B cell (primary cell): ENCODE results near the gene SFMBT1. TPM values are rescaled to one million over a fixed set of nuclear protein-coding genes. Genes with fewer than 3 reads are reported as not detected.

Experiments
- ATAC-seq: fragments of 200-7000 bp; cut with Tn5 transposase; one replicate; pipeline ENCODE4 v1.10.0; 2021; ENCODE audit warnings: low read depth, mild to moderate bottlenecking, moderate number of reproducible peaks, moderate library complexity
- CTCF ChIA-PET: fragments of 350-600 bp; sonication (Branson Sonifier 250); formaldehyde crosslinking; loops from one replicate; lab custom pipeline; 2021; ENCODE audit warnings: antibody characterized with exemption, inconsistent platforms; lab: Charles Lee
- POLR2A ChIA-PET: fragments of 350-600 bp; sonication (Branson Sonifier 250); formaldehyde crosslinking; loops from one replicate; lab custom pipeline; 2021; ENCODE audit warnings: antibody characterized with exemption; lab: Charles Lee
- DNase-seq: peaks from one replicate; pipeline ENCODE4 v3.0.0; 2013
- H2AFZ ChIP-seq: 2 replicates; pipeline ENCODE4 v1.6.1; 2012; ENCODE audit warnings: mild to moderate bottlenecking, low read depth, low read length; ENCODE audit not compliant: insufficient read depth, poor library complexity, severe bottlenecking
- H3K27ac ChIP-seq, 2 donors: 1 replicate in 1 of 2; 2 replicates in 1 of 2; pipeline ENCODE4 v1.5.1; 2012 to 2013; ENCODE audit warnings: low read length in 2 of 2, mild to moderate bottlenecking in 2 of 2, moderate library complexity in 1 of 2
- H3K27me3 ChIP-seq, 4 experiments: fragments of 200-600 bp in 1 of 4; sonication (generic) in 1 of 4; replicated peaks in 1 of 4; 1 replicate in 2 of 4; 2 replicates in 2 of 4; pipeline versions ENCODE4 v1.6.1 to v1.7.0; 2013 to 2016; ENCODE audit warnings: low read length in 3 of 4, mild to moderate bottlenecking in 2 of 4, mixed read lengths in 1 of 4, moderate library complexity in 1 of 4; ENCODE audit not compliant: insufficient read depth in 4 of 4, control insufficient read depth in 3 of 4; ENCODE audit errors: control extremely low read depth in 1 of 4
- H3K36me3 ChIP-seq, 2 experiments: replicated peaks in 1 of 2; 1 replicate in 1 of 2; 2 replicates in 1 of 2; pipeline versions ENCODE4 v1.6.1 to v1.7.1; 2013; ENCODE audit warnings: low read length in 1 of 2; ENCODE audit not compliant: insufficient read depth in 2 of 2, control insufficient read depth in 1 of 2; ENCODE audit errors: control extremely low read depth in 1 of 2, extremely low read depth in 1 of 2
- H3K4me1 ChIP-seq, 2 donors: fragments of 200-600 bp in 1 of 2; sonication (generic) in 1 of 2; 1 replicate in 1 of 2; 2 replicates in 1 of 2; pipeline versions ENCODE4 v1.5.1 to v1.6.1; 2013 to 2017; ENCODE audit warnings: low read length in 2 of 2; ENCODE audit not compliant: control insufficient read depth in 2 of 2, insufficient read depth in 2 of 2
- H3K4me2 ChIP-seq: replicated peaks from 2 replicates; pipeline ENCODE3; 2012; ENCODE audit warnings: mild to moderate bottlenecking, low read depth, low read length; ENCODE audit not compliant: poor library complexity, severe bottlenecking
- H3K4me3 ChIP-seq, 5 experiments: fragments of 200-600 bp in 1 of 5; sonication (generic) in 1 of 5; 1 replicate in 3 of 5; 2 replicates in 2 of 5; pipeline versions ENCODE4 v1.5.1 to v1.7.0; 2011 to 2016; ENCODE audit warnings: low read length in 4 of 5, mild to moderate bottlenecking in 4 of 5, low read depth in 2 of 5, control low read depth in 1 of 5, moderate library complexity in 1 of 5; ENCODE audit not compliant: insufficient read depth in 1 of 5; ENCODE audit errors: control extremely low read depth in 1 of 5, extremely low read depth in 1 of 5
- H3K79me2 ChIP-seq: fragments of 200-600 bp; sonication (generic); one replicate; pipeline ENCODE4 v1.6.0; 2016; ENCODE audit warnings: low read length; ENCODE audit not compliant: control insufficient read depth, insufficient read depth
- H3K9ac ChIP-seq: fragments of 200-600 bp; sonication (generic); 2 replicates; pipeline ENCODE4 v1.6.1; 2017; ENCODE audit warnings: mild to moderate bottlenecking, low read length, moderate library complexity
- H3K9me3 ChIP-seq, 3 donors: one replicate each; pipeline versions ENCODE4 v1.6.1 to v1.7.1; 2013; ENCODE audit warnings: low read length in 2 of 3; ENCODE audit not compliant: control insufficient read depth in 2 of 3, insufficient read depth in 1 of 3; ENCODE audit errors: control extremely low read depth in 1 of 3
- H4K20me1 ChIP-seq: 2 replicates; pipeline ENCODE4 v1.6.0; 2012; ENCODE audit warnings: mild to moderate bottlenecking, low read length; ENCODE audit not compliant: insufficient read depth, control insufficient read depth, poor library complexity, severe bottlenecking
- H3K27ac Mint-ChIP-seq: one replicate; pipeline ENCODE4 v1.8.0; 2021; ENCODE audit warnings: mixed read lengths
- H3K27me3 Mint-ChIP-seq: one replicate; pipeline ENCODE4 v1.8.0; 2021; ENCODE audit warnings: mixed read lengths
- H3K4me1 Mint-ChIP-seq: one replicate; pipeline ENCODE4 v1.8.0; 2021; ENCODE audit warnings: mixed read lengths
- H3K4me3 Mint-ChIP-seq: one replicate; pipeline ENCODE4 v1.8.0; 2021; ENCODE audit warnings: mixed read lengths
- H3K9me3 Mint-ChIP-seq: one replicate; pipeline ENCODE4 v1.8.0; 2022; ENCODE audit warnings: mixed read lengths; ENCODE audit not compliant: insufficient read depth
- EZH2 ChIP-seq: IDR thresholded peaks from 2 replicates; pipeline ENCODE4 v1.6.1; 2012; ENCODE audit warnings: borderline replicate concordance, low read depth, mild to moderate bottlenecking, moderate library complexity, low read length; ENCODE audit not compliant: insufficient read depth, poor library complexity, severe bottlenecking
- WGBS: methylation state at CpG from one replicate; pipeline ENCODE4 v1.1.5; 2013; ENCODE audit warnings: missing lambda C conversion rate; ENCODE audit not compliant: insufficient coverage; 5-methylcytosine and 5-hydroxymethylcytosine counted together
- intact Hi-C: fragments of 100-400 bp; cut with micrococcal nuclease; formaldehyde crosslinking; loops from one replicate; pipeline ENCODE4 v1.10.0; 2022
- polyA plus RNA-seq: library from polyadenylated mRNA; depleted of rRNA; stranded (reverse); fragments of >200 nt; gene quantifications from 2 replicates; pipeline ENCODE4 v1.2.3, GENCODE V29; 2012
- total RNA-seq, 2 donors: library from RNA; stranded (reverse); fragments of 120-200 nt in 1 of 2; gene quantifications; 1 replicate in 1 of 2; 2 replicates in 1 of 2; pipeline versions ENCODE4 v1.2.3 to v1.2.4, GENCODE V29; 2013 to 2022
- TF ChIP-seq, protein P1 (sequence below): fragments of 200-600 bp; IDR thresholded peaks from one replicate; pipeline ENCODE4 v1.8.0; 2022; ENCODE audit warnings: antibody characterized with exemption, mild to moderate bottlenecking

SFMBT1 gene
- total and polyA plus RNA-seq, 2 donors (not counting 1 experiment from before 2014, with no cell fraction given), result 9.9 to 55.8 TPM

DNA sequence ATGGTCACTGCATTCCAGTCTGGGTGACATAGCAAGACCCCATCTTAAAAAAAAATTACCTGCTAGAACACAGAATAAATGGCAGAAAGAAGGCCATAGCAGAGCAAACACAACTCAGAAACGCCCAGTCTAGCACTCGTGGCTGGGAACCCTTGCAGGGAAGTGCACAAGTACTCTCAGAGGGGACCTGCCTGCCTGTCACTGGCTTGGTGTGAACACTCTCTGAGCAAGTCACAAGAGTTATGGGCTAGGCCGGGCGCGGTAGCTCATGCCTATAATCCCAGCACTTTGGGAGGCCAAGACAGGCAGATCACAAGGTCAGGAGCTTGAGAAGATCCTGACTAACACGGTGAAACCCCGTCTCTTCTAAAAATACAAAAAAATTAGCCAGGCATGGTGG is 17.2 kb downstream of the SFMBT1 start:
- Histone ChIP-seq H3K36me3 (no peaks in the 10 kb centered on the region), H3K4me2 (no peak overlapping the region), H3K27ac (no peak overlapping the region), H2AFZ (no peak overlapping the region), H3K9ac (no peak overlapping the region), H3K9me3 (no peaks in the 10 kb centered on the region), H4K20me1 (peaks cover 16% of the 10 kb centered on the region), H3K4me3 (no peak overlapping the region), H3K79me2 (peaks cover 91% of the 10 kb centered on the region), H3K27me3 (no peaks in the 10 kb centered on the region), H3K4me1 (peaks cover 13% of the 10 kb centered on the region in 2 donors)
- H3K27me3 Mint-ChIP-seq, result no peaks in the 10 kb centered on the region
- H3K27ac Mint-ChIP-seq, result no peak overlapping the region
- H3K4me1 Mint-ChIP-seq, result peaks cover 53% of the 10 kb centered on the region
- POLR2A ChIA-PET, result no interaction called here
- TF ChIP-seq, protein P1, sequence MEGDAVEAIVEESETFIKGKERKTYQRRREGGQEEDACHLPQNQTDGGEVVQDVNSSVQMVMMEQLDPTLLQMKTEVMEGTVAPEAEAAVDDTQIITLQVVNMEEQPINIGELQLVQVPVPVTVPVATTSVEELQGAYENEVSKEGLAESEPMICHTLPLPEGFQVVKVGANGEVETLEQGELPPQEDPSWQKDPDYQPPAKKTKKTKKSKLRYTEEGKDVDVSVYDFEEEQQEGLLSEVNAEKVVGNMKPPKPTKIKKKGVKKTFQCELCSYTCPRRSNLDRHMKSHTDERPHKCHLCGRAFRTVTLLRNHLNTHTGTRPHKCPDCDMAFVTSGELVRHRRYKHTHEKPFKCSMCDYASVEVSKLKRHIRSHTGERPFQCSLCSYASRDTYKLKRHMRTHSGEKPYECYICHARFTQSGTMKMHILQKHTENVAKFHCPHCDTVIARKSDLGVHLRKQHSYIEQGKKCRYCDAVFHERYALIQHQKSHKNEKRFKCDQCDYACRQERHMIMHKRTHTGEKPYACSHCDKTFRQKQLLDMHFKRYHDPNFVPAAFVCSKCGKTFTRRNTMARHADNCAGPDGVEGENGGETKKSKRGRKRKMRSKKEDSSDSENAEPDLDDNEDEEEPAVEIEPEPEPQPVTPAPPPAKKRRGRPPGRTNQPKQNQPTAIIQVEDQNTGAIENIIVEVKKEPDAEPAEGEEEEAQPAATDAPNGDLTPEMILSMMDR, result no peak
- no peak for TF ChIP-seq EZH2
- intact Hi-C loops, result no loop called here
- no peaks in the 10 kb centered on the region for H3K9me3 Mint-ChIP-seq
- no peak overlapping the region for H3K4me3 Mint-ChIP-seq
- ATAC-seq, result no peak
- CTCF ChIA-PET, result no interaction called here
- no peak for DNase-seq
- 94% methylated on average over 5 of the region's 7 CpGs for WGBS

DNA sequence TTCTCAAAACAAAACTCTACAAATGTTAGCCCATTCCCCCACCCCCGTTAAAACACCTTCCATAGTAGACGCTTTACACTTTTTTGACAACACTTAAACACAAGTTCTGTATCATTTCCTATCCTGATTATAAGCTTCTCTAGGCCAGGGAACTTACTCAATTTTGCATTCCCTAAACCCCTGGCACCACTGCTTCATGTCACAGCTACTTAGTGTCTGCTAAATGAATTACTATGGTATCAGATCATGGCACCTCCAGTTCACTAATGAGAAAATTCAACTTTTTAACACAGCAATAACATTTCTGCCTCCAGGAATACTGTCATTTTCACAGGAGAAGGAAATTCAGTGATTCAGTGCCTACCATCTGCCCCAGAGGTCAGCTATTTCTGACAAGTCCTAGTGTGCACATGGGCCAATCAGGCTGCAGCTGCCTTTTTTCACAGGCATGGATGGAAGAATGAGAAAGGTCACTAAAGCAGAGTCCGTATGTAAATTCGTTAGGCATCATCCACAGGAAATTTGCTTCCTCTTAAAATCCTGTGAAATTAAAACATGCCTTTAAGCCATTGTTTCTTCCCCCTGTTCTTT is 18.5 kb downstream of the SFMBT1 start:
- Mint-ChIP-seq H3K27ac (no peak overlapping the region), H3K9me3 (no peaks in the 10 kb centered on the region), H3K4me3 (no peak overlapping the region), H3K27me3 (no peaks in the 10 kb centered on the region), H3K4me1 (peaks cover 58% of the 10 kb centered on the region)
- TF ChIP-seq EZH2, result no peak
- TF ChIP-seq, protein P1, result no peak
- Histone ChIP-seq H3K4me2 (no peak overlapping the region), H2AFZ (no peak overlapping the region), H3K79me2 (peaks cover 90% of the 10 kb centered on the region), H3K9ac (no peak overlapping the region), H3K27me3 (no peaks in the 10 kb centered on the region), H3K9me3 (no peaks in the 10 kb centered on the region), H4K20me1 (peaks cover 16% of the 10 kb centered on the region), H3K36me3 (no peaks in the 10 kb centered on the region), H3K4me1 (peaks cover 13% of the 10 kb centered on the region in 2 donors), H3K4me3 (no peak overlapping the region), H3K27ac (no peak overlapping the region)
- ATAC-seq, result no peak
- DNase-seq, result no peak
- CTCF ChIA-PET, result interaction anchor here (0.6 to 2.1 kb wide), 6 partner anchors 9 to 92 kb away, joined by 3 to 8 read pairs (median 4); partner anchors contain the start of gene SFMBT1
- intact Hi-C loops, result no loop called here
- POLR2A ChIA-PET, result interaction anchor here (1.4 kb wide), 1 partner anchor 19 kb away, joined by 3 read pairs; the partner anchor contains the start of gene SFMBT1
- WGBS, result 100% methylated on average over 2 of the region's 4 CpGs
